ENCODE results near the gene C11orf21.

C11orf21 gene

GRCh38 chr11:2316169-2316962, 14.6 kb upstream of the C11orf21 start:
- DNase-seq (ENCODE audit: extremely low read depth, low read depth), result no peak
- TF ChIP-seq CTCF (IDR thresholded peaks at IDR 0.05; ENCODE audit: low read depth, low read length, missing control alignments), result no peak
- no peak overlapping the region for H3K4me3 ChIP-seq (replicated peaks; ENCODE audit: low read depth, low read length)

- no peak for TF ChIP-seq CTCF (IDR thresholded peaks at IDR 0.05; ENCODE audit: low read depth, low read length, missing control alignments)
- DNase-seq (ENCODE audit: extremely low read depth, low read depth), result no peak
- no peak overlapping the region for H3K4me3 ChIP-seq (replicated peaks; ENCODE audit: low read depth, low read length)
Observed at GRCh38 chr11:2315395-2316168, 13.9 kb upstream of the C11orf21 start.

- TF ChIP-seq CTCF (IDR thresholded peaks at IDR 0.05; ENCODE audit: low read depth, low read length, missing control alignments), result no peak
- no peak overlapping the region for H3K4me3 ChIP-seq (replicated peaks; ENCODE audit: low read depth, low read length)
- peak; percentile 35 for DNase-seq (ENCODE audit: extremely low read depth, low read depth)
Observed at GRCh38 chr11:2314525-2315394, 13.0 kb upstream of the C11orf21 start.

GRCh38 chr11:2314136-2314524, 12.4 kb upstream of the C11orf21 start:
- no peak overlapping the region for H3K4me3 ChIP-seq (replicated peaks; ENCODE audit: low read depth, low read length)
- DNase-seq (ENCODE audit: extremely low read depth, low read depth), result no peak
- no peak for TF ChIP-seq CTCF (IDR thresholded peaks at IDR 0.05; ENCODE audit: low read depth, low read length, missing control alignments)

GRCh38 chr11:2313051-2313951, 11.6 kb upstream of the C11orf21 start:
- no peak for TF ChIP-seq CTCF (IDR thresholded peaks at IDR 0.05; ENCODE audit: low read depth, low read length, missing control alignments)
- no peak for DNase-seq (ENCODE audit: extremely low read depth, low read depth)
- H3K4me3 ChIP-seq (replicated peaks; ENCODE audit: low read depth, low read length), result no peak overlapping the region

Measured in HFF-Myc (cell line).